Thoracic aorta (tissue), 2 donors: ENCODE data around the gene RIMKLB. TPM values are rescaled to one million over a fixed set of nuclear protein-coding genes. Genes with fewer than 3 reads are reported as not detected.
A peak's percentile ranks its signal among the peaks of the same experiment; 100 is the strongest.

ENCODE experiments used
- ATAC-seq: fragments of 150-250 bp; one replicate; pipeline ENCODE4 v1.8.0; 2017; ENCODE audit warnings: low read depth; ENCODE audit not compliant: insufficient number of reproducible peaks, low FRiP score
- DNase-seq: peaks from one replicate; pipeline ENCODE4 v3.0.0-alpha.2; 2020; ENCODE audit warnings: low spot score
- H3K27ac ChIP-seq, 2 donors: fragments of 200-600 bp; sonication (generic); 1 replicate in 1 of 2; 2 replicates in 1 of 2; pipeline ENCODE4 v1.5.1; 2016; ENCODE audit warnings: mild to moderate bottlenecking in 2 of 2, moderate library complexity in 2 of 2
- H3K27me3 ChIP-seq: fragments of 200-600 bp; sonication (generic); replicated peaks from 2 replicates; pipeline ENCODE4 v1.6.0; 2016; ENCODE audit warnings: mild to moderate bottlenecking; ENCODE audit not compliant: insufficient read depth
- H3K36me3 ChIP-seq: fragments of 200-600 bp; sonication (generic); one replicate; pipeline ENCODE4 v1.5.1; 2016
- H3K4me1 ChIP-seq, 2 donors: fragments of 200-600 bp; sonication (generic); 1 replicate in 1 of 2; 2 replicates in 1 of 2; pipeline versions ENCODE4 v1.5.1 to v1.6.0; 2016; ENCODE audit warnings: low read depth in 2 of 2, mild to moderate bottlenecking in 1 of 2; ENCODE audit not compliant: control insufficient read depth in 1 of 2
- H3K4me3 ChIP-seq: fragments of 200-600 bp; sonication (generic); 2 replicates; pipeline ENCODE4 v1.5.1; 2016; ENCODE audit warnings: mild to moderate bottlenecking
- H3K9me3 ChIP-seq: fragments of 200-600 bp; sonication (generic); 2 replicates; pipeline ENCODE4 v1.5.1; 2016
- CTCF ChIP-seq: fragments of 200-600 bp; sonication (generic); IDR thresholded peaks from one replicate; pipeline ENCODE4 v1.5.1; 2019; ENCODE audit warnings: antibody characterized with exemption
- total RNA-seq, 2 donors: library from RNA; depleted of rRNA; stranded (reverse); fragments of >200 nt; gene quantifications; one replicate each; pipeline versions ENCODE4 v1.1.0 to v1.2.3, GENCODE V29; 2016

RIMKLB gene
- 100 to 1,000 TPM in 1 of 2 donors, 10 to 100 TPM in 1; 87.6 to 159 TPM for total RNA-seq

- H3K27me3 ChIP-seq = no peaks in the 10 kb centered on the region
- peak; percentile 53 for DNase-seq
- H3K36me3 ChIP-seq = no peaks in the 10 kb centered on the region
- peak within 1 kb of the TSS; percentile 99 for H3K4me3 ChIP-seq
- no peaks in the 10 kb centered on the region for H3K9me3 ChIP-seq
- peak within 1 kb of the TSS; percentile 99 for H3K27ac ChIP-seq
- ATAC-seq = peak; percentile 64
- TF ChIP-seq CTCF = no peak
- H3K4me1 ChIP-seq = peaks cover 9 to 43% of the 10 kb centered on the region in 2 donors
Observed at GRCh38 chr12:8697476-8698131, at the start of gene RIMKLB. Gene RIMKLB (plus strand): TSS chr12:8697991. CDS start chr12:8713867, 15,876 bp downstream.

- H3K36me3 ChIP-seq = no peaks in the 10 kb centered on the region
- H3K9me3 ChIP-seq = no peaks in the 10 kb centered on the region
- H3K27me3 ChIP-seq = no peaks in the 10 kb centered on the region
- ATAC-seq (no peak), DNase-seq (no peak)
- H3K27ac ChIP-seq = no peak overlapping the region
- no peak for TF ChIP-seq CTCF
- no peak overlapping the region for H3K4me3 ChIP-seq
- H3K4me1 ChIP-seq = no peaks in the 10 kb centered on the region
Observed at GRCh38 chr12:8648576-8649205, 49.1 kb upstream of the RIMKLB start.

GRCh38 chr12:8655421-8655820, 42.4 kb upstream of the RIMKLB start:
- TF ChIP-seq CTCF = no peak
- no peaks in the 10 kb centered on the region for H3K4me1 ChIP-seq
- H3K27me3 ChIP-seq = no peaks in the 10 kb centered on the region
- no peak overlapping the region for H3K27ac ChIP-seq
- H3K36me3 ChIP-seq = no peaks in the 10 kb centered on the region
- ATAC-seq (no peak), DNase-seq (no peak)
- H3K4me3 ChIP-seq = no peak overlapping the region
- no peaks in the 10 kb centered on the region for H3K9me3 ChIP-seq

- no peaks in the 10 kb centered on the region for H3K36me3 ChIP-seq
- no peak overlapping the region for H3K27ac ChIP-seq
- no peaks in the 10 kb centered on the region for H3K9me3 ChIP-seq
- no peak for TF ChIP-seq CTCF
- no peaks in the 10 kb centered on the region for H3K27me3 ChIP-seq
- no peak overlapping the region for H3K4me3 ChIP-seq
- no peaks in the 10 kb centered on the region for H3K4me1 ChIP-seq
- no peak for DNase-seq
- ATAC-seq = no peak
Observed at GRCh38 chr12:8658346-8658745, 39.4 kb upstream of the RIMKLB start.

- no peak overlapping the region for H3K4me3 ChIP-seq
- DNase-seq (no peak), ATAC-seq (no peak)
- no peak for TF ChIP-seq CTCF
- H3K27me3 ChIP-seq = no peaks in the 10 kb centered on the region
- H3K27ac ChIP-seq = no peak overlapping the region
- no peaks in the 10 kb centered on the region for H3K9me3 ChIP-seq
- no peaks in the 10 kb centered on the region for H3K4me1 ChIP-seq
- H3K36me3 ChIP-seq = no peaks in the 10 kb centered on the region
Observed at GRCh38 chr12:8661016-8661415, 36.8 kb upstream of the RIMKLB start.
